Fibroblast of villous mesenchyme (primary cell): ENCODE results near the gene SLC25A46. TPM values are rescaled to one million over a fixed set of nuclear protein-coding genes. Genes with fewer than 3 reads are reported as not detected.

ENCODE experiments used
- DNase-seq: peaks from one replicate; pipeline ENCODE4 v3.0.0-alpha.2; 2010; ENCODE audit warnings: low read depth
- H3K4me3 ChIP-seq: 2 replicates; pipeline ENCODE4 v1.5.1; 2011; ENCODE audit warnings: low read depth, mild to moderate bottlenecking, low read length
- total RNA-seq: library from RNA; depleted of rRNA; stranded (reverse); fragments of >200 nt; gene quantifications from 2 replicates; pipeline ENCODE4 v1.2.3, GENCODE V29; 2012
- TF ChIP-seq, protein P1 (sequence below): IDR thresholded peaks from 2 replicates; pipeline ENCODE4 v1.5.1; 2012; ENCODE audit warnings: low read depth, mild to moderate bottlenecking, low read length; ENCODE audit not compliant: insufficient read depth

Gene SLC25A46
- total RNA-seq, 1 donor, result 106 TPM

DNA sequence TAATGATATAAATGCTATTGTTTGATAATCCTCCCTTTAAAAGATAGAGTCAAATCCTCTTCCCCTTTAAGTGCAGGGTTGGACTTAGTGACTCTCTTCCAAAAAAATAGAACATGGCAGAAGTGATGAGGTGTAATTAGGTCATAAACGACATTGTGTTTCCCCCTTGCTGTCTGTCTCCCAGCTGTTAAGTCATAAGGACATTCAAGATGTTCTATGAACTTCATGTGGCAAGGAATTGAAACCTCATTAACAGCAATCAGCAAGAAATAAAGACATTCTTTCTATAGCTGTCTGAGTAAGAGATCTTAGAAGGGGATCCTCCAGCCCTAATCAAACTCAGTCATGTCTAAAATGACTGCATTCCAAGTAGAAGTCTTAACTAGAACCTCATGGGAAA, 3.3 kb upstream of the SLC25A46 start:
- TF ChIP-seq, protein P1, sequence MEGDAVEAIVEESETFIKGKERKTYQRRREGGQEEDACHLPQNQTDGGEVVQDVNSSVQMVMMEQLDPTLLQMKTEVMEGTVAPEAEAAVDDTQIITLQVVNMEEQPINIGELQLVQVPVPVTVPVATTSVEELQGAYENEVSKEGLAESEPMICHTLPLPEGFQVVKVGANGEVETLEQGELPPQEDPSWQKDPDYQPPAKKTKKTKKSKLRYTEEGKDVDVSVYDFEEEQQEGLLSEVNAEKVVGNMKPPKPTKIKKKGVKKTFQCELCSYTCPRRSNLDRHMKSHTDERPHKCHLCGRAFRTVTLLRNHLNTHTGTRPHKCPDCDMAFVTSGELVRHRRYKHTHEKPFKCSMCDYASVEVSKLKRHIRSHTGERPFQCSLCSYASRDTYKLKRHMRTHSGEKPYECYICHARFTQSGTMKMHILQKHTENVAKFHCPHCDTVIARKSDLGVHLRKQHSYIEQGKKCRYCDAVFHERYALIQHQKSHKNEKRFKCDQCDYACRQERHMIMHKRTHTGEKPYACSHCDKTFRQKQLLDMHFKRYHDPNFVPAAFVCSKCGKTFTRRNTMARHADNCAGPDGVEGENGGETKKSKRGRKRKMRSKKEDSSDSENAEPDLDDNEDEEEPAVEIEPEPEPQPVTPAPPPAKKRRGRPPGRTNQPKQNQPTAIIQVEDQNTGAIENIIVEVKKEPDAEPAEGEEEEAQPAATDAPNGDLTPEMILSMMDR, result no peak
- no peak for DNase-seq
- no peak overlapping the region for H3K4me3 ChIP-seq

DNA sequence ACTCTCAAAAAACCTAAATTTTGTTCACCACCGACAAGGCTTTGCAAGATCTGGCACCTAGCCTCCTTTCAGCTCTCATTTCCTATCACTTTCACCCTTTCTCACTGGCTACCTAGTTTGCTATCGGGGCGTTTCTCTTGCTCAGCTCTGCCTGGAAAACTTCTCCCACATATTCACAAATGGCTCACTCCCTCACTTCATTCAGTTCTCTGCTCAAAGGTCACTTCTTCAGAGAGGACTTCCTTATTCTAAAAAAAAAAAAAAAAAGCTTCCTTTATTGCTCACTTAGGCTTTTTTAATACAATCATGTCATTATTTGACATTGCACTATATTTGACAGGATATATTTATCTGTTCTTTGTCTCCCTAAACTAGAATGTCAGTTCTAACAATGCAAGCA, 2.1 kb upstream of the SLC25A46 start:
- H3K4me3 ChIP-seq, result no peak overlapping the region
- DNase-seq, result no peak
- TF ChIP-seq, protein P1, result no peak

DNA sequence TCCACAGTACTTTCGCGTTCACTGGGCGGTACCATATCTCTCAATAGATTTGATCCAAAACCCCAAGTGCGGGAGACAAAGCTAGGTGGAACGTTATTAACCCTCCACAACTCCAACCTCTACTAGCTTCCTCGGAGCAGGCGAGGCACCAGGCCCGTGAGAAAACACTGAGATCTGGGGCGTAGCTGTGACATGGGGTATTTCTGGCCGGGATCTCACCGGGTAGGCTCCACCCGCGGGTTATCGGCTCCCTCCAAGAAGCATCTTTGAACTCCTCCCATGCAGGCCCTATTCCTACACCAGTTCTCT, 350 bp upstream of the SLC25A46 start:
- DNase-seq, result no peak
- TF ChIP-seq, protein P1, result no peak
- peak overlapping the region; percentile 86 for H3K4me3 ChIP-seq

DNA sequence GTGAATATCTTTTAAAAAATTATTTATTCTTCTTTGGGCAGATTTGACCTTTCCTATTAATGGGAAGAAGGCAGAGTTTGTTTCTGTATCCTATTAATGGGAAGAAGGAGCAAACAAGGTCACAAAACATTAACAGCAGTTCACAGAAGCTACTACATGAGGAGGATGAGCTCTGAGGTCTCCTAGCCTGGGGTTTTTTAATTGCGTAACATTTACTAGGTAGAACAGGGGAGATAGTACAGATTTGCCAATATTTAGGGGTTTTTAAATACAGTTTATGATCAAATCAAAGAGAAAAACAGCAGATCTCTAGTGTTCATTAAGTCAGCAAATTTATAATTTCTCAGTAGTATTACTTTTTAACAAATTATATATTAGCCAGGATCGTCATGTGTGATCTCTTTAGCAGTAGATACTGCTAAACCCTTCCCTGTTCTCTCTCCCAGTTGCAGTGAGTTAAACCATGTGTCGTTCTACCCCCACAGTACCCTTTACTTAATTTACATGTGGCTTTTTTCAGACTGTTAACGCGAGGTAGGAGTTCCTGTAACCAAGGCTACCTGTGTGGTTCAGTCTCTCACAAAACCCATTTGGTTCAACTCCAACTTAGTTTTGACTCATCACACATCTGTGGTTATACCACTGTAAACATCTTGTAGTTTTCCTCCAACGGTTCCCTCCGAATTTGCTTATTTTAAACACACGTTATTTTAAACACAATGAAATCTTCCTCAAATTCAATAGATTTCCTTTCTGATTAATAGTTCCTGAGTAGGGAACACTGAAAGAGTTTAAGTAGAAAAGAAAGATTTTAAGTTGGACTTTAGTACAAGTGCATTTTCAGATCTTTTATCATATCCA, 13.3 kb downstream of the SLC25A46 start:
- TF ChIP-seq, protein P1, result no peak
- DNase-seq, result peak; percentile 58
- no peak overlapping the region for H3K4me3 ChIP-seq

DNA sequence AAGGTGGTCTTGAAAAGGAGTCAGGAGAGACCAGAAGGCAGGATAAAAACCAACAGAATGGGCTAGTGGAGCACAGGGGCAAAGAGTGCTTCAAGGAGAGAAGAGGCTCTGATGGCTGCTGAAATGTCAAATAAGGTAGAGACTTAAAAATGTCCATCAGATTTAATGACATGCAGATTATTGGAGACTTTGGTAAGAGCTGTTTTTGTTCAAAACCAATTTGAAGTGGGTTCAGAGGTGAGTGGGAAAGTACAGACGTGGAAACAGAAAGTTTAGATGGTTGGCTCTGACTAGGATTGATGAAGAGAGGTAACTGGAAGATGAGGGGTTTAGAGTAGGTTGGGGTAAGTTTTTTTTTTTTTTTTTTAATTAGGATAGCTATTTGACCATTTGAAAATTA, 14.1 kb downstream of the SLC25A46 start:
- no peak overlapping the region for H3K4me3 ChIP-seq
- DNase-seq, result no peak
- TF ChIP-seq, protein P1, result no peak

DNA sequence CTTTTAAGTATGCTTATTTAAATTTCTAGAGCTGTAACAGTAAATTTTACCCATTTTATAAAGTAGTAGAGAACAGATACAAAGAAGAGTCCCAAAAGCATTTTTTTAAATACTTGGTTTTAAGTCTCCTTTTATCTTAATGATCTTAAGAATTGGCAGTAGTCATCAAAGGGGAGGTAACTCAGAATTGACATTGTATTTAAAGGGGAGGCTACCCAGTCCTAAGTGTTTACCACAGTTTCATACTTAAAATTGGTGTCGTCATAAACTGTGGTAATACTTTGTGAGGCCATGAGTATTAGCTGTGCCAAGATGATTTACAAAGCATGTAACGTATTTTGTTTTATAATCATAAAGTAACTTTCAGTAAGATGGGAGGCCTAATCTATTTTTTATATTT, 14.8 kb downstream of the SLC25A46 start:
- TF ChIP-seq, protein P1, result no peak
- no peak overlapping the region for H3K4me3 ChIP-seq
- no peak for DNase-seq

DNA sequence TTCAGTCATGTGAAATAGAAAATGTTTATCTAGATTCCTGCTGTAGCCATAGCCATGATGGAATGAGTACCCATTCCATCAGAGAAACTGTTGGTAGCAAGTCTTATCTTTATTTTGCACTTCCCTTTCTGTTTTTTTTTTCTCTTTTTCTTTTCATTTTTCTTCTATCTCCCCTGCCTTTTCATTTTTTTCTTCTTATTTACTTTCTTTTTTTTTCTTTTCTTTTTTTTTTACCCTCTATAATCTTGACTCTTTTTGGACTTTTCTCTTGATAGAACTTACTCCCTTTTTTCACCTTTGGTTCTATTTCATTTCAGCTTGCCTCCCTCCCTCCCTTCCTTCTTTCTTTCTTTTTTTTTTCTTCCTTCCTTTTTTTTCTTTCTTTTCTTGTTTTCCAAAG, 15.4 kb downstream of the SLC25A46 start:
- no peak overlapping the region for H3K4me3 ChIP-seq
- TF ChIP-seq, protein P1, result no peak
- no peak for DNase-seq
